Gastrocnemius medialis (tissue), 4 donors: ENCODE results near the gene TNFAIP8. TPM values are rescaled to one million over a fixed set of nuclear protein-coding genes. Genes with fewer than 3 reads are reported as not detected.

Source experiments
- ATAC-seq, 2 donors: fragments of 150-250 bp; one replicate each; pipeline ENCODE4 v1.9.1; 2016
- DNase-seq, 2 donors: peaks; one replicate each; pipeline ENCODE4 v3.0.0-alpha.2; 2019
- H3K27ac ChIP-seq, 4 donors: fragments of 200-600 bp; sonication (generic); 1 replicate in 1 of 4; 2 replicates in 3 of 4; pipeline ENCODE4 v1.5.1; 2016 to 2018; ENCODE audit warnings: mild to moderate bottlenecking in 2 of 4, moderate library complexity in 1 of 4
- H3K27me3 ChIP-seq, 3 donors: fragments of 200-600 bp; sonication (generic) in 2 of 3; 1 replicate in 1 of 3; 2 replicates in 2 of 3; pipeline versions ENCODE4 v1.5.1 to v1.6.0; 2016 to 2019; ENCODE audit warnings: mild to moderate bottlenecking in 1 of 3, moderate library complexity in 1 of 3
- H3K36me3 ChIP-seq, 2 donors: fragments of 200-600 bp; sonication (generic) in 1 of 2; one replicate each; pipeline ENCODE4 v1.5.1; 2017 to 2018
- H3K4me1 ChIP-seq, 2 donors: fragments of 200-600 bp; sonication (generic) in 1 of 2; one replicate each; pipeline ENCODE4 v1.5.1; 2016 to 2017; ENCODE audit warnings: mild to moderate bottlenecking in 2 of 2
- H3K4me3 ChIP-seq, 4 donors: fragments of 200-600 bp; sonication (generic) in 3 of 4; 1 replicate in 1 of 4; 2 replicates in 3 of 4; pipeline ENCODE4 v1.5.1; 2016 to 2019; ENCODE audit warnings: mild to moderate bottlenecking in 2 of 4
- H3K9me3 ChIP-seq, 3 donors: fragments of 200-600 bp; sonication (generic) in 2 of 3; 1 replicate in 1 of 3; 2 replicates in 2 of 3; pipeline ENCODE4 v1.5.1; 2016 to 2019
- POLR2A ChIP-seq, 2 donors: fragments of 450-650 bp; IDR thresholded peaks; one replicate each; pipeline ENCODE4 v1.6.1; 2017; ENCODE audit warnings: antibody characterized with exemption in 2 of 2, mild to moderate bottlenecking in 2 of 2, moderate library complexity in 2 of 2
- in situ Hi-C, 4 donors: fragments of 200-750 bp; cut with MboI; loops; one replicate each; pipeline versions ENCODE4 v1.15.0 to v1.8.0; 2017; ENCODE audit warnings: low sequenced_read_pairs in 4 of 4
- intact Hi-C: fragments of 100-400 bp; cut with DNase I; formaldehyde crosslinking; loops from one replicate; pipeline ENCODE4 v1.15.1; 2023; ENCODE audit warnings: low total_unique reads
- total RNA-seq, 4 donors: library from RNA; depleted of rRNA; stranded (reverse); fragments of >200 nt; gene quantifications; one replicate each; pipeline versions ENCODE4 v1.1.0 to v1.2.3, GENCODE V29; 2016
- TF ChIP-seq, protein P1 (sequence below), 5 experiments: fragments of 450-650 bp in 3 of 5; fragments of 200-600 bp in 2 of 5; sonication (generic) in 2 of 5; IDR thresholded peaks in 4 of 5; conservative IDR thresholded peaks in 1 of 5; 1 replicate in 4 of 5; 2 replicates in 1 of 5; pipeline ENCODE4 v1.5.1; 2016 to 2019; ENCODE audit warnings: antibody characterized with exemption in 5 of 5, mild to moderate bottlenecking in 3 of 5, moderate library complexity in 3 of 5

TNFAIP8 gene
- total RNA-seq, 4 donors from 2014 or later, result 0.20 to 5.8 (median 2.0) TPM

DNA sequence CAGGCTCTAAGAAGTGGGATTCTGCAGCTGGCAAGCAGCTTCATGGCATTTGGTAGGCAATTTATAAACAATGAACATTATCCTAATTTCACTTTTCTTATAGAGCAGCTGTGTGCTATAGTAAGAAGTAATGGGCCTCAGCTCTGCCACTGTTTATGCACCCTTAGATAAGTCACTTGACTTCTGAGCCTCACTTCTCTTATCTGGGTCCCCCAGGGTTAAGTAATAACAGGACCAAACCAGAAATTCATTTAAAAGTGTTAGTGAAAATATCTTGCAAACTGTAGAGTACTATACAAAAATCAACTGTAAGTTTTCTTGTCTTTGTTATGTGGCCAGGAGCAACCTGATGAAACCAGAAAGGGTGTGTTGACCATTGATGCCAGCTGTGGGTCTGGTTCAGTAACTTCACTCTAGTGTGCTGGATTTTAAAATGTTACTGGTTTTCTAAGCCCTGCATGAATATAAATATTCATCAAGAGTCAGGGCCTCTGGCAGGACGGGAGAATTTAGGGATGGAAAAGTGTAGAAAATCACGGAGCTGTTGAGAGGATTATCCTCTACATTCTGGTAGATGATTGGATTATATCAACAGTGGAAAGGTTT, 24.2 kb downstream of the TNFAIP8 start:
- no peaks in the 10 kb centered on the region for H3K4me1 ChIP-seq
- intact Hi-C loops, result no loop called here
- H3K36me3 ChIP-seq, result no peaks in the 10 kb centered on the region
- DNase-seq (no peak), ATAC-seq (no peak)
- no peaks in the 10 kb centered on the region for H3K9me3 ChIP-seq
- no peak overlapping the region for H3K27ac ChIP-seq
- TF ChIP-seq, protein P1, sequence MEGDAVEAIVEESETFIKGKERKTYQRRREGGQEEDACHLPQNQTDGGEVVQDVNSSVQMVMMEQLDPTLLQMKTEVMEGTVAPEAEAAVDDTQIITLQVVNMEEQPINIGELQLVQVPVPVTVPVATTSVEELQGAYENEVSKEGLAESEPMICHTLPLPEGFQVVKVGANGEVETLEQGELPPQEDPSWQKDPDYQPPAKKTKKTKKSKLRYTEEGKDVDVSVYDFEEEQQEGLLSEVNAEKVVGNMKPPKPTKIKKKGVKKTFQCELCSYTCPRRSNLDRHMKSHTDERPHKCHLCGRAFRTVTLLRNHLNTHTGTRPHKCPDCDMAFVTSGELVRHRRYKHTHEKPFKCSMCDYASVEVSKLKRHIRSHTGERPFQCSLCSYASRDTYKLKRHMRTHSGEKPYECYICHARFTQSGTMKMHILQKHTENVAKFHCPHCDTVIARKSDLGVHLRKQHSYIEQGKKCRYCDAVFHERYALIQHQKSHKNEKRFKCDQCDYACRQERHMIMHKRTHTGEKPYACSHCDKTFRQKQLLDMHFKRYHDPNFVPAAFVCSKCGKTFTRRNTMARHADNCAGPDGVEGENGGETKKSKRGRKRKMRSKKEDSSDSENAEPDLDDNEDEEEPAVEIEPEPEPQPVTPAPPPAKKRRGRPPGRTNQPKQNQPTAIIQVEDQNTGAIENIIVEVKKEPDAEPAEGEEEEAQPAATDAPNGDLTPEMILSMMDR (IDR thresholded peaks at IDR 0.05 in 4 of 5, conservative IDR thresholded peaks at IDR 0.05 in 1 of 5), result no peak
- in situ Hi-C loops, result no loop called here
- no peaks in the 10 kb centered on the region for H3K27me3 ChIP-seq
- H3K4me3 ChIP-seq, result no peak overlapping the region

DNA sequence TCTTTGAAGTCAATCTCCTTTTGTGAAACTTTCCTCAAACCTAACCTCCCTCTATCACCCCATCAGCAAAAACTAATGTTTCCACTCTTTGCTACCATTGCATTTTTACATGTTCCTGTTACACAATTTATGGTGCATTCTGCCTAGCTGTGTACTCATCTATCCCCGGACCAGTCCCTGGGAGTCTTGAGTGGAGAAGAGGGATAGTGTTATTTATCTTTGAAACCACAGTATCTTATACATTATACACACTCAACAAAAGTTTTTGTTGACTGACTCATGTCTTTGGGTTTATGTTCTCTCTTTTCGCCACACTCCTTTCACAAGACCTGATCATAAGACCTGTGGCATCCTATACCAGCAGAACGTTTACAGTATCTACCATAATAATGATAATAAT, 26.4 kb downstream of the TNFAIP8 start:
- in situ Hi-C loops, result no loop called here
- H3K36me3 ChIP-seq, result no peaks in the 10 kb centered on the region
- no peak for DNase-seq
- no peaks in the 10 kb centered on the region for H3K9me3 ChIP-seq
- ATAC-seq, result no peak
- no peaks in the 10 kb centered on the region for H3K27me3 ChIP-seq
- H3K27ac ChIP-seq, result no peak overlapping the region
- TF ChIP-seq POLR2A (IDR thresholded peaks at IDR 0.05), result no peak
- TF ChIP-seq, protein P1 (IDR thresholded peaks at IDR 0.05 in 4 of 5, conservative IDR thresholded peaks at IDR 0.05 in 1 of 5), result no peak
- intact Hi-C loops, result no loop called here
- no peaks in the 10 kb centered on the region for H3K4me1 ChIP-seq
- no peak overlapping the region for H3K4me3 ChIP-seq

DNA sequence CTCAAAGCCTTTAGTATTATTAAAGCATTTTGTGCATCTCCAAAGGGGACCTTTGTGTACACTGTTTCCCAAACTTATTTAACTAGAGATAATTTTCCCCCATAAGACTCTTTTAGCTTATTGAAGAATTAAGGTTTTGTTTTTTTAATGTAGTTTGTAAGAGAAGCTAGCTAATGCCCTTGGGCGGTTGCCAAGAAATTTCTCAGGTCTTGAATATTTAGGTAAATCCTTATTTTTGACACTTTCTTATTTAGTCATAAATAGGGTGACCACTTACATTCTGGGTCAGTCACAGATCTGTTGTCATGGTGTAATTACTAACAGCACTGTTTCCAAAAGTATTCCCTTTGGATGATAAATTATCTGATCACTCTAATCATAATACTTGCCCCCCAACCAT, 27.2 kb downstream of the TNFAIP8 start:
- in situ Hi-C loops, result no loop called here

GRCh38 chr5:119385136-119385535, 29.3 kb downstream of the TNFAIP8 start:
- H3K9me3 ChIP-seq, result no peaks in the 10 kb centered on the region
- no peak for DNase-seq
- TF ChIP-seq POLR2A (IDR thresholded peaks at IDR 0.05), result no peak
- TF ChIP-seq, protein P1 (IDR thresholded peaks at IDR 0.05 in 4 of 5, conservative IDR thresholded peaks at IDR 0.05 in 1 of 5), result no peak
- no peak overlapping the region for H3K4me3 ChIP-seq
- in situ Hi-C loops, result no loop called here
- no peaks in the 10 kb centered on the region for H3K4me1 ChIP-seq
- H3K36me3 ChIP-seq, result no peaks in the 10 kb centered on the region
- no peak for ATAC-seq
- H3K27me3 ChIP-seq, result no peaks in the 10 kb centered on the region
- intact Hi-C loops, result no loop called here
- H3K27ac ChIP-seq, result no peak overlapping the region

More for the DNA sequence above, 27.2 kb downstream of the TNFAIP8 start:
- DNase-seq, result no peak
- no peaks in the 10 kb centered on the region for H3K36me3 ChIP-seq
- H3K27me3 ChIP-seq, result no peaks in the 10 kb centered on the region
- no peak for ATAC-seq
- no peak overlapping the region for H3K27ac ChIP-seq
- H3K9me3 ChIP-seq, result no peaks in the 10 kb centered on the region
- TF ChIP-seq, protein P1 (IDR thresholded peaks at IDR 0.05 in 4 of 5, conservative IDR thresholded peaks at IDR 0.05 in 1 of 5), result no peak
- no peak for TF ChIP-seq POLR2A (IDR thresholded peaks at IDR 0.05)
- intact Hi-C loops, result no loop called here
- H3K4me3 ChIP-seq, result no peak overlapping the region
- H3K4me1 ChIP-seq, result no peaks in the 10 kb centered on the region
